ENCODE measurements around the gene TRPM8.
"Not testable (repeated sequence)": the region's sequence is repeated elsewhere in the genome, so short reads cannot be mapped to it uniquely, and the experiment has no call there.

TRPM8 gene

DNA sequence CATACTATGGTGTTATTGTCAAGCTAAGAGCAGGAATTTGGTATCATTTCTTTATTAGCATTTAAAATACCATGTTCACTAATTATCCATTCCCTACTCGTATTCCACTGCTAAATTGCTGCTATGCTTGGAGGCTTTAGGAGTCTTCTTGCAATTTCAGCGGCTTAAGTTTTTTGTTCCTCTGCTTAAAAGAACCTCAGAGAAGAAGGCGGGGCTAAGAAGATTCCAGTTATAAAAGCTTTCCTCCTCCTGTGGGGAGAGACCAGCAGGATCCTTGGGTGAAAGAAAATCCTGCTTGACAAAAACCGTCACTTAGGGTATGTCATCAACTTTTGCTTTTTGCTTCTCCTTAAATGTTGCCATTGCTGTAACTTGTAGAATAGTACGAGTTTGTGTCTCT, at the start of gene TRPM8:
TSS of gene TRPM8 (plus strand) at position 258 of the 400 bp plus-strand sequence. CDS start 9,165 bp downstream, outside the sequence.
- DNase-seq (ENCODE audit: low read depth in 2 of 2): no peak

DNA sequence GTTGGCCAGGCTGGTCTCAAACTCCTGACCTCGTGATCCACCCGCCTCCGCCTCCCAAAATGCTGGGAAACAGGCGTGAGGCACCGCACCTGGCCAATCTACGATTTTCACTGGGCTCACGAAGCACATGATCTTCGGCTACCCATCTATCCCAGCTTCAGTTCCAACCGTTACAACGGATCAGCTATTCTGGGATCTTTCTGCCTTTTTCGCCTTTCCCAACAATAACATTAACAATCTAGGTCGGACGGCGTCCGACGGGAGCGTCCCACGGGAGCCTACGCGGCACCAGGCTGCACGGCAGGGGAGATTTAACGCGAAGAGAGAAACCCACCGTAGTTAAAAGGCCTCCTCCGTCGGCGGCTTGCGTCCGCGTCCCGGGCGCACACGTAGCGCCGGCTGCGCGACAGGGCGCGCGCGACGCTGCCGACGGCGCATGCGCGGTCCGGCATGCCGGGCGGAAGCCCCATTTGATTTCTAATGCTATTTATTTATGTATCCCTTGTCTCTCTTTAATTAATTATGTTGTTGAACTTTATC, 49.1 kb upstream of the TRPM8 start, which contains the start of gene MSL3B:
TSS of gene MSL3B (minus strand) at position 394 of the 540 bp plus-strand sequence.
- peak; percentile 28 to 33 for DNase-seq (ENCODE audit: low read depth in 2 of 2)

DNA sequence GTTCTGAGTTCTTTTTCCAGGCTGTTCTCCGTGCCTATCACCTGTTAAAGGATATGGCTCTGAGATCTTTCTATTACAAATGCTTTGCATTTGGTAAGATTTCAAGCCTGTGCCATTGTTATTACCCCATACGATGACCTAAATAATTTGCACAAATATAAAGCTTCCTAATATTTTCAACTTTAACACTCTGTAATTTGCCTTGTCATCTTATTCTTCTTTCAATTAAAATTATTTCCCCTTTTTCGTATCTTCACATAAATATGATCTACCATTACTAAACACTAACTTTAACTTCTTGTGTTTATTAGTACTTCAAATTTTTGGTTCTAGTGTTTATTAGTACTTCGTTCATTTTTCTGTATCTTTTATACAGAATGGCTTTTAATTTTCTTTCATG, 45.7 kb upstream of the TRPM8 start:
- no peak for DNase-seq (ENCODE audit: low read depth in 2 of 2)

DNA sequence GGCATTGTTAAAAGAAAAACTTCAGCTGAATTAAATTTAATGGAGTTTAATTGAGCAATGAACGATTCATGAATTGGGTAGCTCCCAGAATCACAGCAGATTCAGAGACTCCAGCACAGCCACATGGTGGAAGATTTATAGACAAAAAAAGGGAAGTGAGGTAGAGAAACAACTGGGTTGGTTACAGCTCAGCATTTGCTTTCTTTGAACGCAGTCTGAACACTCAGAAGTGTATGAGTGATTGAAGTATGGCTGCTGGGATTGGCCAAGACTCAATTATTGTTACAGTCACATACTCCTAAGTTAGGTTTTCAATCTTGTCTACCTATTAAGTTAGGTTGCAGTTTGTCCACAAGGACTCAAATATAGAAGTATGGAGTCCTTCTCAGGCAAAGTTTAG, 45.0 kb upstream of the TRPM8 start:
- DNase-seq (ENCODE audit: low read depth in 2 of 2): not testable (repeated sequence)

DNA sequence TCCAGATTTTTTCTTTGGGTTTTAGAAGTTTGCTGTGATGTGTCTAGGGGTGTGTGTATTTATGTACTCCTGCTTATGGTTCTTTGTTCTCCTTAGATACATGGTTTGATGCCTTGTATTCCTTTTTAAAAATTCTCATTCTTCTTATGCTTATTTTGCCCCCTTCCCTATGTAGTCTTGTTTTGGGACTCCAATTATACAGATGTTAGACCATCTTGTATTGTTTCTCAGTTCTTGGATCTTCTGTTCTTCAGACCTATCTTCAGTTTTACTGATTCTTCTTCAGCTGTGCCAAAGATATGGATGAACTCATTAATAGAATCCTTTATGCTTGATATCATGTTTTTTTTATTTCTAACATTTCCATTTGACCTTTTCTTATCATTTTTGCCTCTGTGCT, 34.8 kb upstream of the TRPM8 start:
- no peak for DNase-seq (ENCODE audit: low read depth in 2 of 2)

DNA sequence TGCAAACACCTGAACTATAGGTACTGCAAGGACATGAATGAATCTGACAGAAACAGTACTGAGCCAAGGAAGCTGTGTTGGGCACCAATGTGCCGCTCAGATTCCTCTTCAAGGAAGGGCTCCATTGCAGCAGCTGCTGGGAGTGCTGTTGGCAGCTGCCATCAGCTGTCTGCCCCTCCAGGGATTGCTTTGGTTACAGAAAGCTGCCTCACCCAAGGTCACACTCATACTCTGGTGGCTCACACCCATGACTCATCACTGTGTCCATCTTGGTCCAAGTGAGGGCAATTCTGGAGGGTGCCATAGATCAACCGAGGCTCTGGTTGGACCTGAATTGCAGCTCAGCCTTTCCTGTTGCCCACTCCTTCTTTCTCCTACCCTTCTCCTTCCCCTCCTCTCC, 24.4 kb upstream of the TRPM8 start:
- no peak for DNase-seq (ENCODE audit: low read depth in 2 of 2)

DNA sequence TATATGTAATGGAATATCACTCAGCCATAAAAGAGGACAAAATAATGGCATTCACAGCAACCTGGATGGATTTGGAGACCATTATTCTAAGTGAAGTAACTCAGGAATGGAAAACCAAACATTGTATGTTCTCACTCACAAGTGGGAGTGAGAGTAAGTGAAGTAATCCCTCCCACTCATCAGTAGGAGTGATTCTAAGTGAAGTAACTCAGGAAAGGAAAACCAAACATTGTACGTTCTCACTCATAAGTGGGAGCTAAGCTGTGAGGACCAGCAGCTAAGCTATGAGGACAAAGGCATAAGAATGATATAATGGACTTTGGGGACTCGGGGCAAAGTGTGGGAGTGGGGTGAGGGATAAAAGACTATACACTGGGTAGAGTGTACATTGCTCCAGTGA, 20.9 kb upstream of the TRPM8 start:
- not testable (repeated sequence) for DNase-seq (ENCODE audit: low read depth in 2 of 2)

DNA sequence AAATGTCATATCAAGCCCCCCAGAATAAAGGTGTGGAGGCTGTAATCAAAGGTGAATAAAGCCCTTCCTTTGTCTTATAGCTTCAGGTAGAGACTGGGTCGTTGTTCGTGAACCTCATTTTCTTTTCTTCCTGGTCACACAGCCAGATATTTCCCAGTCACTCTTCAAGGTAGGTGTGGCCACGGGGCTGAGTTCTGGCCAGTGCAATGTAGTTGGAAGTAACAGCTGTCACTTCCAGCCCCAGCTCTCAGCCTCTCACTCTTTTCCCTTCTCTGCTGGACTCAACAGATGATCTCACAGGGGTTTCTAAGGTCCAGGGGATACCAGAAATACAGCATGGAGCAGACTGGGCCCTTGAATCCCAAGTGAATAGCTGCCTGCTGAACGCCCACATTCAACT, 15.8 kb upstream of the TRPM8 start:
- no peak for DNase-seq (ENCODE audit: low read depth in 2 of 2)

DNA sequence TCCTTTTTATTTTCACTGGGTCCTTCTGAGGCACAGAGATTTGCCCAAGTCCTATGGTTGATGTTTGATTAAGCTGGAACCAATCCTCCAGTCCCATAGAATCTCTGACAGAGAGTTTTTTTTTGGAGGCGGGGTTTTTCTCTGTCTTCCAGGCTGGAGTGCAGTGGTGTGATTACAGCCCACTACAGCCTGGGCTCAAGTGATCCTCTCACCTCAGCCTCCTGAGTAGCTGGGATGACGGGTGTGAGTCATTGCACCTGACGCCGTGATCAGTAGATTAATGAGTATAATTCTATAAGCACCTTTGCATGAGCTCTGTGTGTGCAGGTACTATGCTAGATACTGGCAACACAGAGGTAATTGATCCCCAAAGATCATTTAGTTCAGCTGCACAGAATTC, 15.3 kb upstream of the TRPM8 start:
- no peak for DNase-seq (ENCODE audit: low read depth in 2 of 2)

DNA sequence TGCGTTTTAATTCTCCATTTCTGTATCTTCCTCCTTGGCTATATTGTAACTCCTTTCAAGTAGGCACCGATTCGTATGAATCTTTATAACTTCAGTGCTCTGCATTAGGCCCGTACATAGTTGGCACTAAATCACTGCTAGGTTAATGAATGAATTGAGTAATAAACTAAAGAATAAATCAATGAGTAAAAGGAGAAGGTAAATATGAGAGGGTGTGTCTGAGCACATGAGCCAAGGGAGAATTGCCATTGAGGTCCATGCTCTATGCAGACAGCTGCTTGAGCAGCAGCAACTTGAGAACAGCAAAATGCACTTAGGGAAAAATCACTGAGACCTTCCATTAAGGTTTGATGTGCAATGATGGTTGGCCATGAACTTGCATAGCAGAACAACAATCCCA, 11.2 kb upstream of the TRPM8 start:
- no peak for DNase-seq (ENCODE audit: low read depth in 2 of 2)

DNA sequence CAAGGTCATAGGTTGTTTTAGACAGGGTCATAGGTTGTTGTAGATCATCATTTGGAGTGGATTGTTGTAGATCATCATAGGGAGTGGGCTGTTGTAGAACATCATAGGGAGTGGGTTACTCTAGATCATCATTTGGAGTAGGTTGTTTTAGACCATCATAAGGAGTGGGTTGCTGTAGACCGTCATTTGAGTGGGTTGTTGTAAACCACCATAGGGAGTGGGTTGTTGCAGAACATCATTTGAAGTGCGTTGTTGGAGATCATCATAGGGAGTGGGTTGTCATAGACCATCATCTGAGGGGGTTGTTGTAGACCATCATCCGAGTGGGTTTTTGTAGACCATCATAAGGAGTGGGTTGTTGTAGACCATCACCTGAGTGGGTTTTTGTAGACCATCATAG, 9.5 kb upstream of the TRPM8 start:
- no peak for DNase-seq (ENCODE audit: low read depth in 2 of 2)

DNA sequence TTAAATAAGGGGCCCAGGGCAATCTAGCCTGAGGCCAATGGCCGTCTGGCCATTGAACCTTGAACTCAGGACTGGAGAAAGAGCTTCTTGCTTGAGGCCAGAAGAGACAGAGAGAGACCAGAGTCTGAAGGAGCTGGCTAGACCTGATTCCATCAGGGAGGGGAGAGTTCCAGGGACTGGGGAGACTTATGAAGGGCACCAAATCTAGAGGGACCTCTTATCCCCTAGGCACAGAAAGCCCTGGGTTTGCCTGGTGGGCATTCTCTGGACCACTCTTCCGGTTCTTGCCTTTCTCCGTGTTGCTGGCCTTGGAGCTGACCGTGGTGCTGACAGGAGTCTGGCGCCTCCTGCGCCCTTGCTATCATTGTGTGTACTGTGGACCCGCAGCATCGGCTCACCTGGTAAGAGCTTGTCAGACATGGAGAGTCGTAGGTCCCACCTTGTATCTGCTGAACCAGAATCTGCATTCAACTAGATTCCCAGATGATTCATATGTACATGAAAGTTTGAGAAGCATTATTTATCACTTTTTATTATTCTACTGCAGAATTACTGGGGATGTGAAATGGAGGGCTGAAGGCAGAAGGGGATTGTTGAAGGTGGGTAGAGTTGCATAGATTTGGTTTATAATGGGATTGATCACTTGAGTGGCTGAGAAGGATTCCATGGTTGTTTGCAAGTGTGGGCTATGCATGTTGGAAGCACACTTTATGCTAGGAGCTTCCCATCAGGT, 4.3 kb upstream of the TRPM8 start:
- DNase-seq (ENCODE audit: low read depth in 2 of 2): peak in 1 of 2 donors; percentile 4

DNA sequence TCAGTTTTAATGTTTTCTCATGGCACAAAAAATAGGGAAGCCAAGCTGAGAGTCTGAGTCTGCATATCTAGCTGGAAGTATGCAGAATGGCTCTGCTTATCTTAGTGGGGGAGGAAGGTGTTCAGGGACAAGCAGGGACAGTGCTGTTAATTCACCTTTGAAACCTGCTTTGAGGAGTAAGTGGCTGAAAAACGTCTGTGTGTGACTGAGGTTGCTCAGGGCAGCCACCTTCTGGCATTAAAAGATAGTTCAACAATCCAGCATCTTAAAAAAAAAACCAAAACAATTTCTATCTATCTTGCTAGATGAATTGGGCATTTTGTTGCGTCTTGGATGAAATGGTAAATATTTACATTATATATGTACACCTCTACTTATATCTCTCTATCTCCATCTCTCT, 2.0 kb upstream of the TRPM8 start:
- no peak for DNase-seq (ENCODE audit: low read depth in 2 of 2)

DNA sequence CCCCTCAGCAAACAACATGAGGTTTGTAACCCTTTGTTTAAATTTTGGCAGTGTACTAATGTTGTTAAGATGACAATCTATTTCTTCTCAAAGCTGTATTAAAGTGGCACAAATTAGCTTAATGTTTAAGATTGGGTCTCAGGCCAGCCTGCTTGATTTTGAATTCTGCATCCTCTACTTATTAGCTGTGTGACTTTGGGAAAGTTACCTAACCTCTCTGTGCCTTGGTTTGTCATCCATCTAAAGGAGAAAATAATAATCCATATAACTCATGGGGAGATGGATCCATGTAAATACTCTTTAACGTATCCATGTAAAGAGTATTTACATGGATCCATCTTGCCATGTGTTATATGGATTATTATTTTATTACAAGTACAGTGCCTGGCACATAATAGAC, 2.1 kb downstream of the TRPM8 start:
- no peak for DNase-seq (ENCODE audit: low read depth in 2 of 2)

DNA sequence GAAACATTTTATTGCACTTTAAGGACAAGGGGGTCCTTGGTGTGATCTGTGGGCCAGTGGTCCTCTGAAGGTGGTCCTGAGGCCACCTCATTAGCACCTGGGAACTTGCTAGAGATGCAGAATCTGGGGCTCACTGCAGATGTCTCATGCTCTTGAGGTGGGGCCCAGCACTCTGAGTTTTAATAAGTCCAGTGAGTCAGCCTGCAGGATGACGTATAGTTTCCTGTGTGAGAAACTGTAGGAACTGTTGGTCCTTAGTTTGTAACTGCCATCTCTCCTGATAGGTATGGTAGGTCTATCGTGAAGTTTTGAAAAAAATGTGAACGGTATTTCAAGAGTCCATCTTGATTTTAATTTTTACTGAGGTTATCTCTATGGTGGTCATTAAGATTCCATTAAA, 2.8 kb downstream of the TRPM8 start:
- DNase-seq (ENCODE audit: low read depth in 2 of 2): no peak

DNA sequence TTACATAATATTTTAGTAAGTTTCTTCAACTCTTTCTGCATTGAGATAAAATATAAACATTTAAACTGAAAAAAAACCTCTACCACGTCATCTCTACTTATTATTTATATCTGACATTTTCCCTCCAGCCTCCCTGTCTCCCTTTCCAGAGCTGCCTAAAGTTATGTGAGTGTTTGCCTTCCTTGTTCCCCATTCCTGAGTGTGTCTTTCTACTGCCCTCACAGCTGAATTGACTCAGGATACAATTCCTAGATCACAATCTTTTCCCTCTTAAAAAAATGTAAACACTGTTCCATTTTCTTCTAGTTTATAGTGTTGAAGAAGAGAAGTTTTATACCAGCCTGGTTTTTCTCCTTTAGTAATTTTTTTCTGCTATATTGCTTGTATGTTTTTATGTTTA, 5.3 kb downstream of the TRPM8 start:
- DNase-seq (ENCODE audit: low read depth in 2 of 2): no peak

DNA sequence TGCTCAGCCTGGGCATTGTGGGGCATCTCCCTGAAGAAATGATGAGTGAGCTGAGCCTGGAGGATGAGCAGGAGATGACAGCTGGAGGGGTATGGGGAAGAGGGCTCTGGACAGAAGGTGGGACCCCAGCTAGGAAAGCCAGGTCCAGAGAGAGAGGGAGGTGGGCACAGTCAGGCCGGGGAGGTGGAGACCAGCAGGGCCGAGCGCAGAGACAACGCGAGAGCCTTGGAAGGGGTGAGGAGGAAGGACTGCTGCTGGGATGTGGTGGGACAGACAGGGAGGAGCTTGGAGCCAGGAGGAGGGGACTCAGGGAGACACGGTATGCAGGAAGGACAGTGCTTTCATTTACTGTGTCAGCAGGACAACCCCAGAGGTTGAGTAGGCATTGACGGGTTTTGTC, 8.2 kb downstream of the TRPM8 start:
- no peak for DNase-seq (ENCODE audit: low read depth in 2 of 2)

DNA sequence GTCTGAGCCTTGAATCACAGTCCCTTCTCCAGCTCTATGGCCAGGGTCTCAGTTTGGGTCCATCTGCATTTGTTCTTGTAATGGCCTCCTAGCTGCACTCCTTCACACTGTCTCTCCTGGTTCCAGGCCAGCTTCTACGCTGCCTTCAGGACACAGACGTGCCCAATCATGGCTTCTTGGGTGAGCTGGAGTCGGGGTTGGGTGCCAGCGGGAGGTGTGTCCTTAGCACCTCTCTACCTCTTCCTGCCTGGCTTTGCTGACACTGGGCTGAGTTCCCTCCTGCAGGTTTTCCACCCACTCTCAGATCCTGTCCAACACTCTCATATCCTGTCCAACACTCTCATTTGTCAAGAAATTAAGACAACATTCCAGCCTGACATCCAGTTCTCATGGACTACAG, 9.6 kb downstream of the TRPM8 start:
- no peak for DNase-seq (ENCODE audit: low read depth in 2 of 2)

DNA sequence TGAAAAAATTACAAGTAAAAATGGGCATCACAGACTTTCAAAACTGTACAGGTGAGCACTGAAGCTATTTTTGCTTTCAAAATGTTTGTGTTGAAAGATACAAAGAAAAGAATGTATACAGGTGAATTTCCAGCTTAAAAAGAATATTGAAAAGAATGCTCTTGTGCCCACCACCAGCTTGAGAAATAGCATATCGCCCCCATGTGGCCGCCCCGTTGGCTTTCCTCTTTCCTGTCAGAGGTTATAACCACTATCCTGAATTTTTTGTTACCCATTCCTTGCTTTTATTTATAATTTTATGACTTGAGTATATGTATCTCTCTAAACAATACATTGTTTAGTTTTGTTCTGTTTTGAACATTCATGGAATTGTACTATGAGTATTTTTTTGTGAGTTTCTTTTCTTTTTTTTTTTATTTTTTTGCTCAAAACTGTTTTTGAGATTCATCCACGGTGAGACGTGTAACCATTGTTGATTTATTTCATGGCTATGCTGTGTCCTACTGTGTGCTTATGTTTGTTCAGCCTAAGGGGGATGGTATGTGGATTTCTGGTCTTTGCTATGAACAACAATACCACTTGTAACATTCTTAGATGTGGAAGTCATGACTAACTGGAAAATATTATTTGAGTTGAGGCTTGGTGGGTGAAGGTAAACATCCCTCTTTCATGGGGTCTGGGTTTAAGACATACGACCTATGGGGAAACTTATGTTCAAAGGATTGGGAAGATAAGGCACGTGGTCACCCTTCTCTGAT, 11.6 kb downstream of the TRPM8 start:
- DNase-seq (ENCODE audit: low read depth in 2 of 2): peak in 1 of 2 donors; percentile 23

DNA sequence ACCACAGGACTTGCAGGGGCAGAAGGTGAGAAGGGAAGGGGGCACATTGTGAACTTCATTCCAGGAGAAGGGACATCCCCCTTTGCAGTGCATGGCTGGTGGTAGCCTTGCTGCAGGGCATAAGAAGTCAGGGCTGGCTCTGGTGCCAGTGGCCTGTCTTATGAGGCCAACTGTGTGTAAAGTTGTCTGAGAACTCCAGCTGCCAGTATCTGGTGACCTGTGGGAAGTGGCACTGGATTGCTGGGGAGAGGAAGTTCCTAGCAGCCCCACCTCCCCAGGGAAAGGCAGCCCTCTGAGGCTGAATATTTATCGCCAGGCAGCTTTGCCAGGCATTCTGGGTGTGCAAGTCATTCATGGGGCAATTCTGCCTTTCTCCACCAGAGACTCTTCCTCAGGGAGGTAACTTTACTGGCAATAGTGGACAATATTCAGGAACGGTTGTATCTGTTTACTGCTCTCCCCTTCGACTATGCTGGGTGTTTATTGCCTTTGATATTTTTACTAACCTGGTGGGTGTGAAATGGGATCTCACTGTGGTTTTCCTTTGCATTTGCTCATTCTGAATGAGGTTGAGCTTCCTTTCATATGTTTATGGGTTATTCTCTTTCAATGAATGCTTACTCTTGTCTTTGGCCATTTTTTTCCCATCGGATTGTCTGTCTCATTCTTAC, 12.3 kb downstream of the TRPM8 start:
- no peak for DNase-seq (ENCODE audit: low read depth in 2 of 2)

DNA sequence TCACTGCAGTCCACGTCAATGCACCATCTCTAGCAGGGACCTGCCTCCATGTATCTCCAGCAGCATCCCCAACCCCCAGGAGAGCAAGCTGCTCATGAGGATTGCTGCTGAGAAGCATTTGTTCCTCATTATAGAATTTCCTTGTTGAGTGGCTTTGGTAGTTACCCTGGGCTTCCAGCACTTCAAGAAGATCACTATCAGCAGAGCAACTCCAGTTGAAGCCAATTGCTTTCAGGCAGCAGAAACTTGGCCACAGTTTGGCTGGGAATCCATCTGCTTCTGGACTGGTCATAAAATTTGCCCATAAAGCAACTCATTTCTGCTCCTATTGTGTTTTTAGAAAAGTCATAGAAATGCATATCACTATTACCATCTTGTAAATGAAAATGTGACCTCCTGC, 17.4 kb downstream of the TRPM8 start:
- no peak for DNase-seq (ENCODE audit: low read depth in 2 of 2)

DNA sequence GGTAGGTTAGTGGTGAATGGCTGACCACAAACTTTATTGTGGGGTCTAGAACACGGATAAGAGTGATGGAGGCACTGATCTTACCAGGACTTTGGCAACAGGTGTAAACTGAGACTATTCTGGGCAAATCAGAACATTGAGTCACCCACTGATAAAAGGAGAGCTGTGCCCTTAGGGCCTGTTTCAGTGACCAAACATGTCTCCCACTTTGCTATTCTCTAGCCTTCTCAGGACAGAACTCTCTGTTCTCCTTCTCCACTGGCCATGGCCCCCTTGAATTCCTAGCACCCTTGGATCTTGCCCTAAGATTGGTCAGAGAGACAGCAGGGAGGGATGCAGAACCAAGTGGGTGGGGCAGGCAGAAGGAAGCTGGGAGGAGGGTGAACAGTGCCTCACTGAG, 18.3 kb downstream of the TRPM8 start:
- DNase-seq (ENCODE audit: low read depth in 2 of 2): no peak

DNA sequence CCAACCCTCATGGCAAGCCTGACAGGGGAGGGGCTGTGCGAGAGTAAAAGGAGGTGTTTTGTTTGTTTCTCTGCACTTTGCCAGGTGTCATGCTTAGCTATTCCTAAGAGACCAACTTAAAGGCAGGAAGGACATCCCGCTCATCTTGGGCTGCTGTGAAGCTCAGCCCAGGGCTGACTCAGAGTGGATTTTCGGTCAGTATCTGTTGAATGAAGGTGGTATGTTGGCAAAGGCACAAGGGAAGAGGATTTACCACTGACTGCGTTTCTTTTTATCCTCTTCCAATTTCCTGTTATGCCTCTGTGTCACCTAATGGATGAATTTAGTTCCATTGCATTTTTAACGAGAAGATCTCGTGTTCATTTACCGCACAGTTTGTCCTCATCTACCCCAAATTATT, 18.9 kb downstream of the TRPM8 start:
- DNase-seq (ENCODE audit: low read depth in 2 of 2): no peak

Data from activated CD4-positive, alpha-beta T cell treated with anti-CD3 and anti-CD28 coated beads for 24 hours (primary cell).